Activated CD4-positive, alpha-beta T cell treated with anti-CD3 and anti-CD28 coated beads for 4 hours (primary cell): ENCODE measurements around the gene KRTAP10-11.
A peak's percentile ranks its signal among the peaks of the same experiment; 100 is the strongest.
"Not testable (repeated sequence)": the region's sequence is repeated elsewhere in the genome, so short reads cannot be mapped to it uniquely, and the experiment has no call there.

Experiments
- DNase-seq, 2 donors: peaks; one replicate each; pipeline ENCODE4 v3.0.0-alpha.2; 2020

The KRTAP10-11 gene

DNA sequence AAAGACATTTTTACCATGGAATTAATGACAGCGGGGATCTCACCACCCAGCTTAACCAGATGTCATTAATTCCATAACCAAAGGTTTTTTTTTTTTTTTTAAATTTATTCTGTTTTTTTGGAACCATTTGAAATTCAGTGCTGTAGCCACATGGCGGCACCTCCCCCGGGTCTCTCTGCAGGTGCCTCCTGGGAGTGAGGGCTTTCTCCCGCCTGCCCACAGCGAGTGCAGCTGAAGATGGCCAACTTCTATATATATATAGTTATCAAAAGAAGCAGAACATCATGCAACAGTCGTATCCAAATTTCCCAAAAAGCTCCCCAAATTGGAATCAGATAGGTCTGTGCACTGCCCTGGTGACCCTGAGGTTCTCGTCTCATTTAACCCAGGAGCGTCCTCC lies 30.7 kb upstream of the KRTAP10-11 start:
- DNase-seq: no peak

DNA sequence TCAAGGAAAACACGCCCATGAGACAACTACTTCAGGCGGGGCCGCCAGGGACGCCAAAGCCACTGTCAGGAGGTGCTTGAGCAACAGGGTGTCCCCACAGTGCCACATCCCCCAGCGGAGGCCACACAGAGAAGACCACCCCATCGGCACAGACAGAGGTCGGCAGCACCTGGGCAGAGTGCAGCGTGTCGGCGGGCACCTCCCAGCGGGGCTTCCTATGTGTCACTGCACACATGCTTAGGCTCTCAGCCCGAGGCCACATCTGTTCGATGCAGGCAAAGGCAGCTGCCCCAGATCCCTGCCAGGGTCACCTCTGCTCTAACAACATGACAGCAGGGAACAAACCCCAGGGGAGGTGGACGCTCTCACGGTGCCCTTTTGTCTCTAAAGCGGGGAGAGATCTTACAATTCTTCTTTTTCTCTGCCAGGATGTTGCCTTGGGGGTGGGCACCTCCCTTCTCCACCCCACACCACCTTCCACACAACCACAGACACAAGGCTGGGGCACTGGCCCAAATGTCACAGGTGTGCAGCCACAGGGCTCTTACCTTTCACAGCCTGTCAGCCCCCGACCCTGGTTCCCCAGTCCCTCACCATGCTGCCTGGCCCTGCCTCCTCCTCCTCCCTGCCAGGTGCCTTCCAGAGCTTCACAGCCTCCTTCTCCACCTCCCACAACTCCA lies 30.2 kb upstream of the KRTAP10-11 start:
- DNase-seq: no peak

DNA sequence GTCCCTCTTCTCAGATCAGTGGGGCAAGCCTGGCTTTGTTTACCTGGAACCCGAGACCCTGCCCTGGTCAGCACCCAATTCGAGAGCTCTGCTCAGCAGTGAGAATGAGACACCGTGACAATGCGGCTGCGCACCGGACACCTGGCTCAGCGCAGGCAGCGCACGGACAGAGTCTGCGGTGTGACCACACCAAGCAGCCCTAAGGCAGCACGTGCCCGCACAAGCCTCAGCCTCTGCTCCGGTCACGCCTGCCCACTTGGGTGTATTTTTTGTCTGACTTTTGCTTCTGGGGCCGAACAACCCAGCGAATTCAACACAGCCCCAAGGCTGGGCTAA lies 29.7 kb upstream of the KRTAP10-11 start:
- no peak for DNase-seq

DNA sequence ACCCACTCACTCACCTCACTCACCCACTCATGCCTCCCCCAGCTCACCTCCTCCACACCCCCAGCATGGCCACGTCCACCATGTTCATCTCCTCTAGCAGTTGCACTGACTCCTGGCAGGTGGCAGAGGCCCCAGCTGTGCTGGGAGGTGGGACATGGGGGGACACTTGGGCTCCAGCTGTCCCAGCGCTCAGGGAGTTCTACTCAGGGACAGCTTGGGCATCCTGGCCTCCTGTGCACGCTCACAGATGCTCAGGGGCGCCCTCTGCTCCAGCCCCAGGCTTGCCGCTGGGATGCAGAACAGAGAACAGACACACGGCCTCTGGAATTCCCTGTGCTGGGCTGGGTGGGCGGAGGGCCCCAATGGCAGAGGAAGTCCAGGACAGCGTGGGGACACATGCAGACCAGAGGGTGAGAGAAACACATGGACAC lies 29.1 kb upstream of the KRTAP10-11 start:
- no peak for DNase-seq

DNA sequence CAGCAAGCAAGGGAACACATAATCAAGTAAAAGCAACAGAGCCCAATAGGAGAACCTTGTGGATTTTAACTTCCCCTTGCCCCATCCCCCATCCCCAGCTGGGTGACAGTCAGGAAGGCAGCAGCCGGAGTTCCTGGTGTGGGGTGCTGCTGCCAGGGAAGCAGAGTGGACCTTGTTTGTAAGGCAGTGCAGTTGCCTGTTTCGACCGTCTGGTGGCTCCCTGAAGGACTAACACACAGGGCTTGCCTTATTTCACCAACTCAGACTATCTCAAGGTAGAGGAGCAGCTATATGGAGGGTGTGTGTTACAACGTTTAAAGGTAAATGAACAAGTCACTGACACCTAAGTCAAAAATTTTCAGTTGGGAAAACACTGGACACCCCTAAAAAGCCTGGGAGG lies 27.7 kb upstream of the KRTAP10-11 start:
- DNase-seq: no peak

DNA sequence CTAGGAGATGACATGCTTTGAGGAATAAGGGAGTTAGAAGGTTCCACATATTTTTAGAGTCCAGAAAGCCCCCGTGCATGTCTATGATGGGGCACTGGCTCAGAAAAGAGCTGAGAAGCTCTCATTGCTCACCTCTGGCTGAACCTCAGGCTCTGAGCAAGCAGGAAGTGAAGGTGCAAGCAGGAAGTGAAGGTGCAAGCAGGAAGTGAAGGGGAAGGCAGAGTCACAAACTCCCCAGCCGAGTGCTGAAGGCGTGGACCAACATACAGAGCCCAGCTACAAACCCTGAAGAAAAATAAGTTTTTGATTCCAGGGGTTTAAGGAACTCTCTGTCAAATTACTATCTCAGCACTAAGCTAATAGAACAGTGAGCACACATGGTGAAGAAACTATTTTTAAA lies 27.3 kb upstream of the KRTAP10-11 start:
- peak; percentile 57 to 66 for DNase-seq

DNA sequence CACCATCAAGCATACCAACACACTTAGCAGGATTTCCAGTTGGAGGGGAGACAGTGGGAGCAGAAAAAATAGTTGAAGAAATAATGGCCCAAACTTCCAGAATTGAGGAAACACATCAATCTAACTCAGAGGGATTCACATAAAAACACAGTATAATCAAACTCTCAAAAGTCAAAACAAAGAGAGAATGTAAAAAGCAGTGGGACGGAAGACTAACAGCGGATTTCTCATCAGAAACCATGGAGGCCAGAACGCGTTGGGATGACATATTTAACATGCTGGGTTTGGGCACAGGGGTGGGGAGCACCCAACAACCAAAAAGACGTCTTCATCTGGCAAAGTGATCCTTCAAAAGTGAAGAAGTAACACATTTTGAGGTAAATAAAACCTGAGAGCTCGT lies 26.3 kb upstream of the KRTAP10-11 start:
- DNase-seq: no peak

DNA sequence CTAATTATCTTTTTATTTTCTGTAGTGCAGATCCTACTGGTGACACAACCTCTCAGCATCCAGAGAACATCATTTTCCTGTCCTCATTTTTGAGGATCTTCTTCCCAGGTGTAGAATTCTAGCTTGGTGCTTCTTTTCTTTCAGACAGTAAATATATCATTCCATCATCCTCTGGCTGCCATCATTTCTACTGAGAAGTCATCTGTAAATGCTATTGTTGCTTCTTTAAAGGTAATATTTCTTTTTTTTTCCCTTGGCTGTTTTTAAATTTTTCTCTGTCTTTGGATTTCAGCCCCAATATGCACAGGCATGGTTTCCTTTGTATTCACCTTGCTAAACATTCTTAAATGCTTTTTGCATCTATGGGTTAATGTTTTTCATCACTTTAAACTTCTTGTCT lies 22.6 kb upstream of the KRTAP10-11 start:
- DNase-seq: no peak

DNA sequence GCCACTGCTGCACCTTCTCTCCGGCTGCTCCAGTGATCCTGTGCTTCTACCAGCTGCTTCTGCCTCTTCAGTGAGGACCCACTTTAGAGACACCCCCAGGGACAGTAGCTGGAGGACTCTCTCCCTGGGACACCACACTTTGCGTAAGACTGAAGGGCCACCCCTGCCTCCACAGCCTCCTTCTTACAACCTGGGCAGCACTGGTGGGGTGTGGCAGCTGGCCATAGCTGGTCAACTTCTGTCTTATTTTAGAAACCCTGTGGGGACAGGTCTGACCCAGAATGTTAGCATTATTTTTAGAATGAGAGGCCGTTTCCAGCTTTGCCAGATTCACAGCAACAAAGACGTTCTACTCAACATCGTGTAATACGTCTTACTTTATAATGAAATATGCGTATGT lies 20.5 kb upstream of the KRTAP10-11 start:
- no peak for DNase-seq

DNA sequence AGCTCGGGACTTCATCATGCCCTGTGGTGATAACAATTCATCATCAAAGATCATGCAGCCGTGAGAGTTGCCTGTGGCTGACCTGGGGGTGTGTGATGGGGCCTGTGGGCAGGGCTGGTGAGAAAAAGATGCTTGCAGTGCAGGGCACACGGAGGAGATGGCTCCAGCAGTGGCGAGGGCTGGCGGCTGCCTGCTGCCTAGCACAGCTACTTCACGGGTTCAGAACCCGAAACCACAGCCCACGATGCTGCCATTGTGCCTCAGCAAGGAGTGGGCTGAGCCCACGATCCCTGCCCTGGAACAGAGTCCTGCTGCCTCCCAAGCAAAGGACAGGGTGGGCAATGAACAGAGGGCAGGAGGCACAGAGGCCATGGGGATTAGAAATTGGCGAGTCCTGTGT lies 20.0 kb upstream of the KRTAP10-11 start:
- DNase-seq: no peak

DNA sequence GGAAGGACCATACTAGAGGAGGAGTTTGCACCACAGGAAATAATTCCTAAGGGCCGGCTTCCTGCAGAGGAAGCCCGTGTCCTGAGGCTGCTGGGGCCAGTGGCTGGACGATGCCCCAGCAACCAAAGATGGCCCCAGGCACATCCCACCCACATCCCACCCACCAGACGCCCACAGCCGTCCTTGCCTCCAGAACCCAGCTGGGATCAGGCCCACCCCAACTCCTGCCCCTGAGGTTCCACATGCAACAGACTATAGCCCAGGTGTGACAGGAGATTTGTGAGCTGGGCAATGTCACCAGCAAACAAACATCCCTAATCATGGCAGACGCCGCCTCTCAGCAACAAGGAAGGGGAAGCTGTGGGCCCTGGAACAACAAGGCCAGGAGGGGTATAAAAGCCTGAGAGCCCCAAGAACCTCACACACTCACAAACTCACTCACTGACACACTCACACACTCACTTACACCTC lies 19.5 kb upstream of the KRTAP10-11 start, which contains the start of gene KRTAP10-9:
Gene KRTAP10-9 (plus strand): TSS at position 421 of the 471 bp plus-strand sequence. CDS start 79 bp downstream, outside the sequence.
- no peak for DNase-seq

DNA sequence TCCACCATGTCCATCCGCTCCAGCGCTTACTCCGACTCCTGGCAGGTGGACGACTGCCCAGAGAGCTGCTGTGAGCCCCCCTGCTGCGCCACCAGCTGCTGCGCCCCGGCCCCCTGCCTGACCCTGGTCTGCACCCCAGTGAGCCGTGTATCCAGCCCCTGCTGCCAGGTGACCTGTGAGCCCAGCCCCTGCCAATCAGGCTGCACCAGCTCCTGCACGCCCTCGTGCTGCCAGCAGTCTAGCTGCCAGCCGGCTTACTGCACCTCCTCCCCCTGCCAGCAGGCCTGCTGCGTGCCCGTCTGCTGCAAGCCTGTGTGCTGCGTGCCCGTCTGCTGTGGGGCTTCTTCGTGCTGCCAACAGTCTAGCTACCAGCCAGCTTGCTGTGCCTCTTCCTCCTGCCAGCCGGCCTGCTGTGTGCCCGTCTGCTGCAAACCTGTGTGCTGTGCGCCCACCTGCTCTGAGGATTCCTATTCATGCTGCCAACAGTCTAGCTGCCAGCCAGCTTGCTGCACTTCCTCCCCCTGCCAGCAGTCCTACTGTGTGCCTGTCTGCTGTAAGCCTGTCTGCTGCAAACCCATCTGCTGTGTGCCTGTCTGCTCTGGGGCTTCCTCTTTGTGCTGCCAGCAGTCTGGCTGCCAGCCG lies 18.9 kb upstream of the KRTAP10-11 start:
- not testable (repeated sequence) for DNase-seq

DNA sequence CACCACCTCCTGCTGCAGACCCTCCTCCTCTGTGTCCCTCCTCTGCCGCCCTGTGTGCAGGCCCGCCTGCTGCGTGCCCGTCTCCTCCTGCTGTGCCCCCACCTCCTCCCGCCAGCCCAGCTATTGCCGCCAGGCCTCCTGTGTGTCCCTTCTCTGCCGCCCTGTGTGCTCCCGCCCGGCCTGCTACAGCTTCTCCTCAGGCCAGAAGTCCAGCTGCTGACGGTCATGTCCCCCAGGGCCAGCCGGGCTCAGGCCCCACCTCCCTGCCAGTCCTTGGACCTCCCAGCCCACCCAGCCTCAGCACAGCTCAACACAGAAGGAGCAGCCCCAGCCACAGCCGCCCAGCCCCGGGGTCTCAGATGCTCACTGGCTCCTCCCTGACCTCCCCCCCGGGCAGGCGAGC lies 18.4 kb upstream of the KRTAP10-11 start:
- not testable (repeated sequence) for DNase-seq

DNA sequence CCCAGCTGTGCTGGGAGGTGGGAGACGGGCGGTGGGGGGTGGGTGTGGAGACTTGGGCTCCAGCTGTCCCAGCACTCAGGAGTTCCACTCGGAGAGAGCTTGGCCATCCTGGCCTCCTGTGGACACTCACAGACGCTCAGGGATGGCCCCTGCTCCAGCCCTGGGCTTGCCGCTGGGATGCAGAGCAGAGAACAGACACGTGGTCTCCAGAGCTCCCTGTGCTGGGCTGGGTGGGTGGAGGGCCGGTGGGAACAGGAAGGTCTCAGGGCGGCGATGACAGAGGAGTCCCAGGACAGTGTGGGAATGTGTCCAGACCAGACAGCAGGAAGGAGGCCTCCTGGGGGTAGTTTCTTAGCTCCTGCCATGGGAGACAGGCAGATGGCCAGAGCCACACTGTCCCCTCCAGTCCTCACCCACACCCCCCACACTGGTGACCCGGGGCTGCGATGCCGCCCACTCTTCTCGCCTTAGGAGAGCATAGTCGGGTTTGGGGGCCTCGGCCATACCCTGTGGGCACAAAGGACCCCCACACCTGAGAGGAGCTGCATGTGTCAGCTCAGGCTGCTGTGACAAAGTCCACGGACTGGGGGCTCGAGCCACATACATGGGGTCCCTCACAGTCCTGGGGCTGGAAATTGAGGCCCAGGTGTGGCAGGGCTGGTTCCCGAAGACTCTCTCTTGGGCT lies 17.4 kb upstream of the KRTAP10-11 start:
- DNase-seq: no peak

DNA sequence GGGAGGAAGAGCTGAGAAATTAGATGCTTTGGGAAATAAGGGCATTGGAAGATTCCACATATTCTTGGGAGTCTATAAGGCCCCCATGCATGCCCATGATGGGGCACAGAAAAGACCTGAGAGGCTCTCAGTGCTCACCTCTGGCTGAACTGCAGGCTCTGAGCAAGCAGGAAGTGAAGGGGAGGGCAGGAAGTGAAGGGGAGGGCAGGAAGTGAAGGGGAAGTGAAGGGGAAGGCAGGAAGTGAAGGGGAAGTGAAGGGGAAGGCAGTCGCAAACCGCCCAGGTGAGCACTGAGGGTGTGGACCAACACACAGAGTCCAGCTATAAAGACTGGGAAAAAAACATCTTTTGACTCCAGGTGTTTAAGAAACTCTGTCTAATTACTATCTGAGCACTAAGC lies 15.8 kb upstream of the KRTAP10-11 start:
- no peak for DNase-seq

DNA sequence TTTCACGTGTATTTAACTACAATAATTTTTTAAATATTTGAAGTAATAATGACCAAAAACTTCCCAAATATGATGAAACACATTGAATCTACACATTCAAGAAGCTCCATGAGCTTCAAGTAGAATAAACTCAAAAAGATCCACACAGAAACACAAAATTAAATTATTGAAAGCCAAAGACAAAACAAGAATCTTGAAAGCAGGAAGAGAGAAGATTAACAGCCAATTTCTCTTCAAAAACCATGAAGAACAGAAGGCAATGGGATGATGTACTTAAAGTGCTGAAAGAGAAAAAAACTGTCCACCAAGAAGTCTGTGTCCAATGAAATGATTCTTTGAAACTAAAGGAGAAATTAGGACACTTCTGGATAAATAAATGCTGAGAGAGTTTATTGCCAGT lies 14.1 kb upstream of the KRTAP10-11 start:
- no peak for DNase-seq

DNA sequence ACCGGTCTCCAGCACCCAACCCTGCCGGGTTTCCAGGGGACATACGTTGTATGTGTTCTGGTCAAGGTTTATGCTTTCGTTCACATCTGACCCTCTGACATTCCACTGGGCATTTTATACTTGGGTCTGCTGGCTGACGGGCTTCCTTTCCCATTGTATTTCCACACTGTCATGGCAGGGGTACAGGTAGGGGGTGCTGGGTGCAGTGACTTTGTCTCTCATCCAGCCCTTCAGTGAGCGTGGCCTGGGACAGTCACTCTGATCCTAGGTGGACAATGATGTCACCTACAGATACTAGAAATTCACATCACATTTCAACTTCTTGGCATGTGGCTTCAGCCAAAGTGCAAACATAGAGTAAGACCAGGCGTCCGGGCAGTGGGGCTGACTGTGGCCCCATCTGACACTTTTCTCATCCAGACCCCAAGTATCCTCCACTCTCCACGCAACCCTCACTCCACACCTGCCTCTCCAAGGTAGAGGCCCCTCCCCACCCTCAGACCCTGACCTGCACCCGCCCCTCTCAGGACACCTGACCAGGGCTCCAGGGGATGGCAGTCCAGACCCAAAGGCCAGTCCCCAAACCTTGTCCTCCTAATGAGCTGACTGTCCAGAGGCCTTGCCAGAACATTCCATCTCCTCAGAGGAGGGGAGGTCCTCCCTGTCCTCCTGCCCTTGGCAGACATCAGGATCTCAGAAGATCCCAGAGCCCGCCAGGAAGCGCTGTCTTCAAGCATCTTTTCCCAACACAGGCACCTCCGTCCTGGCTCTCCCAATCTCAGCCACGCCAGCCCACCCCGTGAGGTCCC lies 9.8 kb upstream of the KRTAP10-11 start:
- no peak for DNase-seq

DNA sequence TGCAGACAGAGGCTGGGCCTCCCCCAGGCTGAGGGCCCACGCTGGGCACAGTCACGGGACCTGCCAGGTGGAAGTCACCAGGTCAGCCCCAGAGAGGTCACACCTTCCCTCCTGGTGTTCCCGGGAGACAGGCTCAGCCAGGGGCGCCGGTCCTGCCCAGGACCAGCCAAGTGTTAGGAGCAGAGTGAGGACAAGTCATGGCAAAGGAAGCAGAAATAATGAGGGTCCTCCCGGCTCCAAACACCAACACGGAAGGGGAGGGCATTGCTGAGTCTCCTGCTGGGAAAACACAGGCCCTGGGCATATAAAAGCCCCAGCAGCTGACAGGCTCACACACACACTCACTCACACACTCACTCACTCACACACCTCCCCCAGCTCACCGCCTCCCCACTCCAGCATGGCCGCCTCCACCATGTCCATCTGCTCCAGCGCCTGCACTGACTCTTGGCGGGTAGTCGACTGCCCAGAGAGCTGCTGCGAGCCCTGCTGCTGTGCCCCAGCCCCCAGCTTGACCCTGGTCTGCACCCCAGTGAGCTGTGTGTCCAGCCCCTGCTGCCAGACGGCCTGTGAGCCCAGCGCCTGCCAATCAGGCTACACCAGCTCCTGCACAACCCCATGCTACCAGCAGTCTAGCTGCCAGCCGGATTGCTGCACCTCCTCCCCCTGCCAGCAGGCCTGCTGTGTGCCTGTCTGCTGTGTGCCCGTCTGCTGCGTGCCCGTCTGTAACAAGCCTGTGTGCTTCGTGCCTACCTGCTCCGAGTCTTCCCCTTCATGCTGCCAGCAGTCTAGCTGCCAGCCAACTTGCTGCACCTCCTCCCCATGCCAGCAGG lies 9.0 kb upstream of the KRTAP10-11 start, which contains the start of gene KRTAP10-10:
Gene KRTAP10-10 (plus strand): TSS at position 339 of the 833 bp plus-strand sequence. CDS start 62 bp downstream, at position 401.
- no peak for DNase-seq

DNA sequence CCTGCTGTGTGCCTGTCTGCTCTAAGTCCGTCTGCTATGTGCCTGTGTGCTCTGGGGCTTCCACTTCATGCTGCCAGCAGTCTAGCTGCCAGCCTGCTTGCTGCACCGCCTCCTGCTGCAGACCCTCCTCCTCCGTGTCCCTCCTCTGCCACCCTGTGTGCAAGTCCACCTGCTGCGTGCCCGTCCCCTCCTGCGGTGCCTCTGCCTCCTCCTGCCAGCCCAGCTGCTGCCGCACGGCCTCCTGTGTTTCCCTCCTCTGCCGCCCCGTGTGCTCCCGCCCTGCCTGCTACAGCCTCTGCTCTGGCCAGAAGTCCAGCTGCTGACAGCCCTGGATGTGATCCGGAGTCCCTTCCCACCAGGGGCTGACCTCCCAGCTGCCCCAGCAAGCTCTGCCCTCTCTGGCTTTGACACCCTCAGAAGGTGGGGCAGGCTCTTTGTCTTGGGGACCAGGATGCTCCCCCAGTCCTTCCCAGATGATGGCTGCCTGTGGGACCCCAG lies 8.3 kb upstream of the KRTAP10-11 start:
- DNase-seq: not testable (repeated sequence)

DNA sequence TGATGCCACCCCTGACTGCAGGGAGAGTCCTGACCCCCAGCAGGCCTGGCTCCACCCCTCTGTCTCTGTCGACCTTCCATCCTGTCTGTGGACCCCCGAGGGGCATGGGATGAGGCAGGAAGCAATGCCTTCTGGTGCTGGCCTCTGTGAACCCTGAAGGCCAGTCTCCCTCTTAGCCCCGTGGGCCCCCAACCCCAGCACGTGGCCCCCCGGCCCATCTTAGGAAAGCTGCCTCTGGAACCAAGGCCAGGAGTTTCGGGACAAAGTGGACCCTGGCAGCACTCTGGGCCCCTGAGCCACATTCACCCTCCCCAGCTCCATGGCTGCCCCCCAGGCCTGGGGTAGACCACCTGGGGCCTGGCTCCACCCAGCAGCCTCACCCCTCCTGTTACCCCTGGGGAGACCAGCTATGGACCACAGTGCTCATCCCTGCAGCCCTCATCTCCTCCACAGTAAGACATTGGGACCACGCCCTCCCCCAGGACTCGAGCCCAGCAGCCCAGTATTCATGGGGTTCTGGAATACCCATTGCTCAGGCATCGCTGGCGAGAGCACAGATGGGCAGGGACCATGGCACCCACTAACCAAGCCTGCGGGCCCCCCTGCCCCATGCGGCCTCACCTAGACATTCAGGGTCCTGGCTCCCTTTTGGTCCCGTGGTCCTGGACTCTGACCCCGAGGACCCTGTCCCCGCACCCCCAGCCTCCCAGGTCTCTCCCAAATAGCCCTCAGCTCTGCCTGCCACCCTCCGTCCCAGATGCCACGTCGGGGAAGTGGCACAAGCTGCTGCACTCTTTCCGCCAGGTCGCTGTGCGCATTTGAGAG lies 7.5 kb upstream of the KRTAP10-11 start:
- DNase-seq: not testable (repeated sequence)

DNA sequence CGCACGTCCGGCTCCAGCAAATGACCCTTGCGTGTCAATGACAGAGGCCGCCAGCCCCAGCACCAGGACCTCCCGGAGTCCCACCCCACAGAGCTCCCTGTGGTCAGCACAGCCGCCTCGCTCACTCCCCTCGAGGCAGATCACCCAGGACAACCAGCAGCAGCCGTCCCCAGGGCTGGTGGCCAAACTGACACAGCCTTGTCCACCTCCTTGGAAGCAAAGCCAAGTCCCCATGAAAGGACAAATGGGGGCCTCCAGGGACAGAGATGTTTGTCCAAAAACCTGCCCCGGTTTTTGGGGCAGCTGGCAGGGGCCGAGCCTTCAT lies 6.9 kb upstream of the KRTAP10-11 start:
- DNase-seq: no peak
